GM21515 (cell line): ENCODE measurements around the gene SEMA4C.
"Not testable (repeated sequence)": the region's sequence is repeated elsewhere in the genome, so short reads cannot be mapped to it uniquely, and the experiment has no call there.

ENCODE experiments used
- ATAC-seq: cut with Tn5 transposase; IDR thresholded peaks from one replicate; pipeline ENCODE4 v1.9.1; 2021; ENCODE audit not compliant: unreplicated experiment

The SEMA4C gene

DNA sequence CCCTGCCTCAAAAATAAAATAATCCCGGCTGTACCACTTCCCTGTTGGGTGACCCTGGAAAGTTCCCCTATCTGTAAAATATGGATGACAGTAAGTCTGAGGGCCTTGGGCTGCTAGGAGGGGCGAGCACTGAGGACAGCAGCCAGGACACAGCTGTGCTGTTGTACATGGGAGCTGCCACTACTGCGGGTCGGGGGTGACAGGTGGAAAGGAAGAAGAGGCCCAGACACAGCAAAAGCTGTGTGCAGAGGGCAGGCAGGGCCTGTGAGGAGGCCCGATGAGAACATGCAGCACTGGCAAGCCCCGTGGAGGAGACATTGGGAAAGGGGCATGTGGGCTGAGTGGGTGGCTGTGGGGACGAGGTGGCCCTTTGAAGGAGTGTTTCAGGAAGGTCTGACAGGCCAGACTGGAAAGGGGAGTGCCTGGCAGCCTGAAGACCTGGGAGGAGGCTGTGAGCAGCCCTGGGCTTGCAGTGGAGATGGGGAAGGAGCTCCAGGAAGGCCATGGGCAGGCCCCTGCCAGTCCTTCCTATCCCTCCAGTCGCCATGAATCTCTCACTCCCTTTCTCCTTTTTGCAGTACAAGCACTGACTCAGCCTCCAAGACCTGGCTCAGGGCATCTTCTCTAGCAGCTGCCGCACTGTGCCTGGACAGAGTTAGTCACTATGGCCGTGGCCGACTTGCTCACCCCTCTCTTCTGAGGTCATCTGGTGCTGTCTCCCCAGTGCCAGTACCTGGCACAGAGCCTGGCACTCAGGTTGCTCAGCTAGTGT is 28.9 kb upstream of the SEMA4C start:
- ATAC-seq: no peak

DNA sequence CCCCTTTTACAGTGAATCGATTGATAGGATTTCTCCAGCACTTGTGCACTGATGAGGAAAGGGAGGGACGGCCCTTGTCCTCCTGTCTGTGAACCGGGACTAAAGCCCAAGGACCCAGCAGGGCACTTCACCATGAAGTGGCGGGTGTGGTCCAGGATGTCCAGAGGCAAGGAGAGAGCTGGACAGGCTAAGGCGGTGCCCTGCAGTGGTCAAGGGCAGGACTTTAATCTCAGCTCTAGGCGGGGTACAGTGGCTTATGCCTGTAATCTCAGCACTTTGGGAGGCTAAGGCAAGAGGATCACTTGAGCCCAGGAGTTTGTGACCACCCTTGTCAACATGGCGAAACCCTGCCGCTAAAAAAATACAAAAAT is 28.2 kb upstream of the SEMA4C start:
- ATAC-seq: no peak

DNA sequence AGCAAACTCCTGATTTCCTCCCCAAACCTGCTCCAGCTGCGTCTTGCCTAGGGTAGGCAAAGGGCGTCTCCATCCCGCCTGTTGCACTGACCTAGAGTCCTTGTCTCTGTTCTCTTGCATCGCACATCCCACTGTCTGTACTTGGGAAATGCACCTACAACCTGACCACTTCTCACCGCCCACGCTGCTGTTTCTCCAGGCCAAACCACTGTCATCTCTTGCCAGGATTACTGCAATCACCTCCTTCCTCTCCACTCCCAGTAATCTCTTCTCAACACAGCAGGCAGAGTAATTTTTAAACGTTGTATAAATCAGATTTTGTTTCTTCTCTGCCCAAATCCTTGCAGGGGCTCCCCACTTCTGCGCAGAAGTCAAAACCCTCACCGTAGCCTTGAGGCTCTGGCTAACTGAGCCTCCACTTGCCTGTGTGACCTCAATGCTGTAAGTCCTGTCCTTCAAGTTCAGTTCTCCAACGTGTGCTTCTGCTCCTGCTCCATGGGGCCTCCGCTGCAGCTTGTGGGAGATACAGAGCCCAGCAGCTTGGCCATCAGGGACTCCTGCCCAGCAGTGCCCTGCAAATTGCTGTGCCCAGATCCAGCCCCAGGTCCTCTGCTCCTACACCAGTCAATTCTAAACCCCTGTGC is 27.7 kb upstream of the SEMA4C start:
- ATAC-seq: no peak

DNA sequence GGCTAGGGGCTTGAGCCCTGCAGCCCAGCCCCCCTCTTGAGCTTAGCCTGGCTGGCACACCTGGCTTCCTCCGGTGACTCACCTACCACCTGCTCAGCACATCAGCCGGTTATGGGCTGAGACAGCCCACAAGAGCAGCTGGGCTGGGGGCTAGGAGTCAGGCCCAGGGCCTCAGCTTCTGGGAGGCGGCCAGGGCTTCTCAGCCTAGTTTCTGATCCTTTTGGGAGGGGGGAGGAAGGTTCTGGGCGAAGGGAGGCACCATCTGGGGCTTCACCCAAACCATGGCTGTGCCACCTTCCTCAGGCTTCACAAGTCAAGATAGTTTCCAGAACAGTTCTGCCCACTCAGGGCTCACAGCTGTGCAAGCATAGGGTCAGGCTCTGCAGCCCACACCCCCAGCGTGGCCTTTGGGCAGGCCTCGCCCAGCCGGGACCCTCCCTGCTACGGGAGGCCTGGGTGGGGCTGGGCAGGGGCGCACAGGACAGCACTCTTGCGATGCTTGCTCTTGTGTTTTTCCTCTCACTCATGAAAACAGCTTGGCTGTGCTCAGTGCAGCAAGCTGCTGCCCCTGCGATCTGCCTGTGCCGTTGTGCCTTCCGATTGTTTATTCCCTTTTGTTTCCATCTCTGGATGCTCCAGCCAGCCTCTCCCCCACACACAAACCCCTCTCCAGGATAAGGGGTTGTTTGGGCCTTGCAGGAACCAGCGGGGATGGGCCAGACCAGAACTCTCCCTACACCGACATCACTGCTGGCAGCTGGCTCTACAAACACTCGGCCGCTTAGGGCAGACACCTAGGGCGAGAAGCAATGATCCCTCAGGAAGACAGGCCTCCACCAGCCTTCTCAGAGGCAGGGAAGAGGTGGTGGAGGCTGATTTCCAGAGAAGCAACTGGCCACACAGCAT is 26.1 kb upstream of the SEMA4C start:
- ATAC-seq: no peak

DNA sequence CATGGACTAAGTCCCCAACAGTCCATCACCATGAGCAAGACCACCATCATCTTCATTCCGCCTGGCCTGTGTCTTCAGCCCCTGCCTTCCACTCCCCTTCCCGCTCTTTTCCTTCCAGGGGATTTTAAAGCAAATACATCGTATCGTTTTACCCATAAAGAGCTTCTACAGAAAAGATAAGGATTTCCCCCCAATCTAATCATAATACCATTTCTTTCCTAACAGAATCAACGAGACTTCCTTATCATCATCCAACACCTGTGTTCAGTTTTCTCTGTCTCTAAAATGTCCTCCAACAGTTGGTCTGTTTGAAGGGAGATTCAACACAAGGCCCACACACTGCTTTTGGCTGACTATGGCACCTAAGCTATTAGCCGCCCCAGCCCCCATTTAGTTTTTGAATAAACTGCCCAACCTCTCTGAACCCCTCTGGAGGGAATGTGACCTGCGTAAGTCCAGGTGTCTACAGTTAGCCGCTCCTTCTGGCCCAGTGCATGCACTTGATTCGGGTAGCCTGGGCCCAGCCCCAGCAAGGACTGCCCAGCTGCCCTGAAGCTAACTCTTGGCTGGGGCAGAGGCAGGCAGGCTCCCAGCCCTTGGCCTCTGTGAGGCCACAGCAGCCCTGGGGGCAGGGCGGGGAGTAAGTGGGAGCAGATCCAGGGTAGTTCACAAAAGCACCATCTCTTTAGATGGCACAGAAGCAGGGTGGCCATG is 25.3 kb upstream of the SEMA4C start:
- no peak for ATAC-seq

DNA sequence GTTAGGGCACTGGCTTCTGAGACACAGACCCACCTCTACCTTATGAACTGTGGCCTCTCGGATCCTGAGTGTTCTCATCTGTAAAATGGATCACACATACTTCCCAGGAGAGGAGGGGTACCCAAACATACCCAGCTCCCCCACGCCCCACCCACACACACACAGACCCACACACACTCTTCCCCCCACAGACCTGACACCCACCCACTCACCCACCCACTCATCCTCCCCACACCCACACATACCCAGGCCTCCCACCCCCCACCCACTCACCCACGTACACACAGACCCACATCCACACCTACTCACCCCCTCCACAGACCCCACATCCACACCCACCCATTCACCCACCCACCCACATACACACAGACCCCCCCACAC is 24.3 kb upstream of the SEMA4C start:
- ATAC-seq: no peak

DNA sequence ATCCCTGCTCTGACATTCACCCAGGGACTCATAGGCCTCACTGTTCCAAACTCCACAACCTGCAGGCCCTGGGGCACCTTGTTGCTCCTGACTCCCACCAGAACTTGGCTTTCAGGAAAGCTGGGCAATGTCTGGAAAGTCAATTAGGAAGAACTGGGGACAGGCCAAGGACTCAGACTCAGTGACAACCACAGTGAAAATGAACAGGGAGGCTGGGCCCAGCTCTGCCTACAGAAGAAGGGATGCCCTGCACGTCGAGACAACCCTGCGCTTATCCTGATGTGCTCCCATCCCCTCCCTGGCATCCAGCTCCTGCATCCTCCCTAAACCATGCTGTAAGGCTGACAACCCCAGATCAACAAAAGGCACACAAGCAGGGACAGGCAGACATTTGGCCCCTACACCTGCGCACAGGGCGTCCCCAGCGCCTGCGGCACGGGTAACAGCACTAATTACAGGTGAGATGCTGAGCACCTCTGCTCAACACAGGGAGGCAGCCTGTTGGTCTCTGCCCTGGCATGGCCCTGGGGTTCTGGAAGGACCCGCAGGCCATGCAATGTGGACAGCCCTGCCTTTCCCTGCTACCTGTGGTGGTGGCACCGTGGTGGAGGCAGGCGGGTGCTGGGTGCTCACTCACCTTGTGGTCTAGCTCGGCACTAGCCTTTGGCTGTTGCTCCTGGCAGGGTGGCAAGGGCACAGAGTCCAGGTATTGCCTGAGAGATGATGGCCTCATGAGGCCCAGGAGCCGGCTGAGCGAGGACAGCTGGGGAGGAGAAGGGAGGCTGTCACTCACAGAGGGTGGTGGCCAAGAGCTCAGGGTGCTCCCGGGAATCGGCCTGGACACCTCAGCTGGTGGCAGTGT is 23.6 kb upstream of the SEMA4C start:
- no peak for ATAC-seq

DNA sequence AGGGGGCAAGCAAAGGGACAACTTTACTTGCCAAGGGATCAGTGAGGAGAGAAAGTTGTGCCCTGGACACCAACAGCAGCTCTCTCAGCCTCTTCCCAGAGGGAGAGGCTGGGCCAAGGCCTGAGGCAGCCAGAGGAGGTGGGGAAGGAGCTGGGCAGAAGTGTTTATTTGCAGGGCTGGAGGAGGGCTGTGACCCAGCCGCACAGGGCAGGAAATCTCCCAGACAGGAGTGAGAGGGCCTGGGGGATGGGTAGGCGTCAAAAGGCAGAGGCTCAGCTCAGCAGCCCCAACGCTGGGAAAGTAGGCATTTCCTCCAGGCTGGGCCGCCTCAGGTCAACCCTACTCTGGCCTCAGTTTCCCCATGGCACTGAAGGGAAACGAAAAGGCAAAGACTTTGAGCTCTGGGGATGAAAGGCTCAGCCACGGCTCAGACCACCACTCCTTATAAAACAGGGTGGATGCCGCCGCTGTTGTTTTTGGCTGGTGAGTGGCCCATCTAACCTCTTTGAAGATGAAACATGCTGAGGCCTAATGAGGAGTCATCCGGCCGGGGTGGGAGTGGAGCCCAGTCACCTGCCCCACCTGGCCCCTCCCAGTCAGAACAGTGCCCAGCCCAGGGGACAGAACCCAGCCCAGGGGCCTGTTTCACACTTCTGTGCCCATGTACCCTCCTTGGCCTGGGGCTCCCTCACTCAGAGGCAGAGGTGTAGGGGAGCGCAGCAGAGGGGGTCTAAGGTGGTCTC is 21.9 kb upstream of the SEMA4C start:
- no peak for ATAC-seq

DNA sequence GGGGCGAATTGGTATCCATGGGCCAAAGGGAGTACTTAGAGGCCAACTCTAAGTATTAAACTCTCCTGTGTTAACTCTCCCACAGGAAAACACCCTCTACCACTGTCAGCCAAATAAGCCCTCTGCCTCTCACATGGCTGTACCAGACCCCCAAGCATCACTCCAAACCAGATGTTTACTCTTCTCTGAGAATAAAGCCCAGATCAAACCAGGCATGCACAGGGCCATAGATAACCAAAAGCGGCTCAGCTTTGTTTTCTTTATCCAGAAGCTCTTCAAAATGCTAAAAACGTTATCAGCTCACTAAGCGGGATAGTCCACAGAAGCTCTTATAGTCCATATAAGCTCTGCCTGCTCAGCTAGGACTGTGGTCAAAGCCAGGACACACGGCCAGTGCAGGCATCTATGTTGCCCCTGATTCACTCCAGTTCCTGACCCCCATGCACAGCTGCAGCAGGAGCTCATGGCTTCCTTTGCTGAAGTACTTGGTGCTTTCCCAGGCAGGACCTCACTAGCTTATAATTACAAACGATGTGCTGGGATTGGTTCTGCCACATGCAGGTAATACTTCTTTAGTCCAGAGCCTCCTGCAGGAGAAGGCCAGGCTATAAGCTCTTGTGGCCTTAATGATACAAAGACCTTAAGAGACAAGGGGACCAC is 21.0 kb upstream of the SEMA4C start:
- no peak for ATAC-seq

DNA sequence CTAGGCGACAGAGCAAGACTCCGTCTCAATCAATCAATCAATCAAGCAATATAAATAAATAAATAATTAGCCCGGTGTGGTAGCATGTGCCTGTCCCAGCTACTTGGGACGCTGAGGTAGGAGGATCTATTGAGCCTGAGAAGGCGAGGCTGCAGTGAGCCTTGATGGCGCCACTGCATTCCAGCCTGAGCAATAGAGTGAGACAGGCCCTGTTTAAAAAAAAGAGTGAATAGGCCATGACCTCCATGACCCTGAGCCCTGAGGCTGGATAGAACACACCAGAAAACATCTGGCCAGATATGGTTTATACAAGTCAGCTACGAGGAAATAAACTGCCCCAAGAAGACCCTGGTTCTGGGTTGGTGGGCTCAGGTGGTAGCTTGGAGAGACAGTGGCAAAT is 20.4 kb upstream of the SEMA4C start:
- no peak for ATAC-seq

DNA sequence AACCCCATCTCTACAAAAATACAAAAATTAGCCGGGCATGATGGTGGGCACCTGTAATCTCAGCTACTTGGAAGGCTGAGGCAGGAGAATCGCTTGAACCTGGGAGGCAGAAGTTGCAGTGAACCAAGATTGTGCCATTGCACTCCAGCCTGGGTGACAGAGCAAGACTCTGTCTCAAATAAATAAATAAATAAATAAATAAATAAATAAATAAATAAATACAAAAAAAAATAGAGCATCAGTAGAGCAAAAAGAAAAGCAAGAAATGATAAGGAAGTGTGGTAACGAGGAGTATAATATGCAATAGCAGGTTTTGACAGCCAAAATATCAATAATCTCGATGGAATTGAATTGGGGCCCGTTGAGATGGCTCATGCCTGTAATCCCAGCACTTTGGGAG is 19.6 kb upstream of the SEMA4C start:
- ATAC-seq: not testable (repeated sequence)

DNA sequence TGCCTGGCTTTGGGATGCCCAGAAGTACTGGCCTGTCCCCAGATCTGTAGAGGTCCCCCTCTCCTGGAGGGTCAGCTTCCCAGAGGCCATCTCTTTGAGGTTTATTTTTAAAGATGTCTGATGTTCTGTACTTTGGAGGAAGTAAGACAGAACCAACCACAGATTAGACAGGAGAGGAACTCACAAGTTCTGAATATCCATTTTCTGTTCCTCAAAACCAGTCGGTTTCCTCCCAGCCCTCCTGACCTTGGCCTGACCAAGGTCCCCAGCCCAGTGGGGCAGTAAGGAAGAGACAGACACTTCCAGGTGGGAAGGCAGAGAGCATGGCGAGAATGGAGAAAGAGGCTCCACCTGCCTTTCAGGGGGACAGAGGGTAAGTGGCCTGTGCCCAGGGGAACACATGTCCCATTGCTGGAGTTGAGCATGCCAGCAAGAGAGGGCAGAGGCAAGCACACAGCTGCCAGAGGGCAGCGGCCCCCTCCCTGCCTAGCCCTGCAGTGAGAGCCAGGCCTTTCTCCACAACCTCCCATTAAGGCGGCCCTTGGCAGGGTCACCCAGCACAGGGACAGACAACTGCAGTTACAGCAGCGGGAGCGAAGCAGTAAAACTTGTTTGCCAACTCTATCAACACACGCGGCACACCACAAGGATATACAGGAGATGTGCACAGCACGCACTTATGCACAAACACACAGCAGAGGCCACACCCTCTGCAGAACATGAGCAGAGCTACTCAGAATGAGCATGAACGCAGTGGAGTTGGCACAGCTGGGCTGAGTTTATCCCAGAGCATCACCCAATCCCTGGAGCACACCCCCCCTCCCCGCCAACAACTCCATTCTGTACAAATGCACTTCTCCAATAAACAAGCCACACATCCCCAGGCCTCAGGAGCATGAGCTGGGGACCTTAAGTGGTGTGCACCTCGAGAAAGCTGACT is 18.5 kb upstream of the SEMA4C start:
- no peak for ATAC-seq

DNA sequence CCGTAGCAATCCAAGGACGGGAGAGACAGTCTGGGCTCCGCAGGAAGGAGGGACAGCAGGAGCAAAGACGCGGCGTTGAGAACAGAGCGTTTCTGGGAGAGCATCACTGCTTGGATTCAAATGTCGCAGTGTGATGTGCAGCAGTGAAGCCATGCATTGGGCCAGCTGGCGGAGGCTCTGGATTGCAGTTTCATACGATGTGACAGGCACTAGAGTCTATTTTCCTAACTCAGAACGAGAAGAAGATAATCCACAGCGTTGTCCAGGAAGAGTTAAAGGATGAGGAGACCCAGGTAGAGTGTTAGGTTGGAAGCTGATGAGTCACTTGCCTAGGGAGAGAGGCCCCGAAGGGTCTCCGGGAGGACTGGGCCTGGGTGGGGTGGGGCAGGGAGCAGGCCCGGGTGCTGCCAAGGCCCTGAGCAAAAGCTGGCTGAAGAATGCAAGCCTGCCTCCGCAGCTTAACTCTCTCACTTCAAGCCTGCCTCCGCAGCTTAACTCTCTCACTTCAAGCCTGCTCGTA is 17.7 kb upstream of the SEMA4C start:
- ATAC-seq: no peak

DNA sequence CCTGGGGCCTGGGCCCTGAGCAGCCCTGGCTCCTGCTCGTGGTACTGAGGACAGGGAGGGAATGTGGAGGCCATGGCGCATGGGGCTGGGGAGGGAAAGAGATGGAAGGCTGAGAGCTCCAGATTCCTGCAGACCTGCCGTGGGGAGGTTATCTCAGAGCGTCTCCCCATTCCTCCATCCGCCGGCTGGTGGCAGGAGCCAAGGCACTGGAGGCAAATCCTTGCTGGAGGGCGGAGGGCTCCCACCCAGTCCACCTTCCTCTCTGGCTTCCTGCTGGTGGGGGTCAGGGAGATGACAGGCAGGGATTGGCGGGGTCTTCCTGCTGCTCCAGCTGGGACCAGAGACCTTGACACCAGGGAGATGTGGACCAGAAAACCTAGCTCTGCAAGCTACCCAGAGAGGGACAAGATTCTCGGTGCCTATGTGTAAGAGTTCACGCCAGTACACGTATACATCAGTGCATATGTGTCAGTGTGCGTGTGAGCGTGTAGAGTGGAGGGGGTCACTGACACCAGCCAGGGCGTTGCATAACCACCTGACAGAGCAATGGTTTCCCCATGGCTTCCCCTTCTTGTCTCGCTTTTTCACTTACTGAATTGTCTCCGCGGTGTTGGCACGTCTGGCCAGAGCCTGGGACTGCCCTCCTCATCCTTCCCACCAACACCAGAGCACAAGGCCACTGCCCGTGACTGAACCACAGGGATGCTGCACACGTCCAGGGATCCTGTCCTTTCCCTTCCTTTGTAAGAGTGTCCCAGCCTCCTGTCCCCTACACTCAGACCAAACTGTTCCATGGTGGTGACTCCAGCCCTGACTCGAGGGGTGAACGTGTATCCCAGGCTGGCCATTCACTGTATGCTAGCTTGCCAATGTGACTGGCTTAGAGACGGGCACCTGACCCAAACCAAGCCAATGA is 15.8 kb upstream of the SEMA4C start:
- no peak for ATAC-seq

DNA sequence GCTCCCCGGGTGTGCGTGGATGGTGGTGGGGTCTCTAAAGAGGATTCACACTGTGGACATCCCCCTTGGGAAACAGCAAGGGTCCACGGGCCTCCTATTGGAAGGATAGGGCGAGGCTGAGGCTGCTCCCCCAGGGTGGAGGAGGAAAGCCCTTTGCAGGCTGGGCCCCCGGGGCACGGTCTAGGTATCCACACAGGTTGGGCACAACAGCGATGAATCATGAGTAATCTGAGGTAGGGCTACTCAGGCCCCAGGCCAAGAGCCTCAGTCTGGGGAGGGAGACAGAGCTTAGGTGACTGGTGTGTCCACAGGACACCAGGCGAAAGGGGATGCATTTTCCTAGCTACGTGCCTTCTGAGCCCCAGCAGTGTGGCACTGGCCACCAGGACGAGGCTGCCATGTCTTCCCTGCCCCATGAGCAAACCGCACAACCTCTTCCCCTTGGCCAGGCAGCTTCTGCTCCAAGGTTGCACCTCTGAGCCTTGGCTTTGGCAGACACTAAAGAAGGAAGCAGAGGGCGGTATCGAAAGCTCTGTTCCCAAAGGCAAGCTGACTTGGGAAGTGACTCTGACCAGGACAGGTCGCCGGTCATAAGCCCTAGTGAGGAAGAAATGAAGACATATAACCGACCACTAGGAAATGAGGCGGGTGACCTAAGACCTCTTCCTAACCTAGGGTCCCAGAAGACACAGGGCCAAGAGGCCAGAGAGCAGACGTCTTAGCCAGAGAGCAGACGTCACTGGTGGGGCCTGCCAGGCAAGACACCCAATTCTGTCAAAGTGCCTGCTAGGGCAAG is 14.6 kb upstream of the SEMA4C start:
- no peak for ATAC-seq

DNA sequence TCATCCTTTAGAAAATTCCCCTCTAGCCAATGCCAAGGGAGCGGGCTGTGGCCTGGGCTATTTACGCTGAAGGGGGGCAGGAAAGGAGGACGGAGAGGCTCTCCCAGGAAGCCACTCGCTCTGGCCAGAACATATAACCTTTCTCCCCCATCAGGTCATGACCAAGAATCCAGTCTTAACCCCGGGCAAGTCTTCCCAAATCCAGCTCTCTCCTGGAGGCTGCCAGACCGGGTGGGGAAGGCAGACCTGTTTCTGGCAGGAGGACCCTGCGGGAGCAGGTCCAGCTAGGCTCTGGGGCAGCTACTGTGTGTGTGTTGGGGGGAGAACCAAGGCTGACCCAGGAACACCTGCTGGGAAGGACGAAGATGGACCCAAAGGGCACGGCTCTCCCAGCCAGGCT is 13.4 kb upstream of the SEMA4C start:
- ATAC-seq: no peak
